Fibroblast of lung (primary cell): ENCODE measurements around the gene MAMLD1.

Experiments
- CTCF ChIP-seq, 2 donors: IDR thresholded peaks in 1 of 2; conservative IDR thresholded peaks in 1 of 2; 1 replicate in 1 of 2; 2 replicates in 1 of 2; pipeline ENCODE4 v1.5.1; 2011 to 2012; ENCODE audit warnings: low read length in 2 of 2, control low read depth in 1 of 2, inconsistent platforms in 1 of 2, low read depth in 1 of 2, mild to moderate bottlenecking in 1 of 2
- EZH2 ChIP-seq: IDR thresholded peaks from 2 replicates; pipeline ENCODE4 v1.5.1; 2012; ENCODE audit warnings: low read length, control low read depth, mild to moderate bottlenecking; ENCODE audit errors: missing control alignments

GRCh38 chrX:150533863-150534262 lies 170.7 kb downstream of the MAMLD1 start:
- no peak for TF ChIP-seq EZH2
- no peak for TF ChIP-seq CTCF (conservative IDR thresholded peaks at IDR 0.05 in 1 of 2, IDR thresholded peaks at IDR 0.05 in 1 of 2; ENCODE audit: low read depth in 1 of 2, low read length in 2 of 2)
